Activated T-helper 17 cell treated with anti-CD3 and anti-CD28 coated beads, Interleukin-2, amount 50 U/mL, for 72 hours (primary cell): ENCODE measurements around the gene MEGF11. TPM values are rescaled to one million over a fixed set of nuclear protein-coding genes. Genes with fewer than 3 reads are reported as not detected.

Experiments used
- ATAC-seq: fragments of 150-1000 bp; cut with Tn5 transposase; replicated peaks from 2 replicates; pipeline ENCODE4 v1.10.0; 2021; ENCODE audit warnings: mild to moderate bottlenecking, moderate library complexity
- H3K27ac Mint-ChIP-seq: one replicate; pipeline ENCODE4 v1.8.0; 2022; ENCODE audit warnings: mixed read lengths
- H3K27me3 Mint-ChIP-seq: one replicate; pipeline ENCODE4 v1.8.0; 2022; ENCODE audit warnings: mixed read lengths
- H3K36me3 Mint-ChIP-seq: one replicate; pipeline ENCODE4 v1.8.0; 2022; ENCODE audit warnings: low read depth, mild to moderate bottlenecking, mixed read lengths
- H3K4me1 Mint-ChIP-seq: one replicate; pipeline ENCODE4 v1.8.0; 2022; ENCODE audit warnings: mixed read lengths
- H3K4me3 Mint-ChIP-seq: one replicate; pipeline ENCODE4 v1.8.0; 2022; ENCODE audit warnings: mild to moderate bottlenecking, mixed read lengths
- H3K9me3 Mint-ChIP-seq: one replicate; pipeline ENCODE4 v1.8.0; 2022; ENCODE audit warnings: mixed read lengths
- total RNA-seq, 2 donors: library from RNA; stranded (reverse); gene quantifications; one replicate each; pipeline ENCODE4 v1.2.3, GENCODE V29; 2022

MEGF11 gene
- total RNA-seq, 2 donors from 2014 or later: not detected

DNA sequence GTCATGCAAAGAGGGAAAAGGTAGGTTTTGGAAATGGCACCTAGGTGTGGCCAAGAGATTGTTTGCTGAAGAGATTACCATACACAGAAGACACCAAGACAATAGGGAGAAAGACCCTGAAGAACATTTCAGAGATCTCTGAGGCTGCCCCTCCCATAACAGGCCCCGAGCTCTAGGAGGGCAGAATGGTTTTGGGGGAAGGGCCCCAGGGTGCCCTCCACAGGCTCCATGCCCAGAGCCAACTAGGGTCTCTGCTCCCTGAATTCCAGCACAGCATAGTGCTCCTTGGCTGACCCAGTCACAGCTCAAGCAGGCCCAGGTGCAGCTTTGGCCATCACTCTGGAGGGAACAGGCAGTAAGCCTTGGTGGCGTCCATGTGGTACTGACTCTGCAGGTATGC is 220.4 kb downstream of the MEGF11 start:
- Mint-ChIP-seq H3K4me3 (no peak overlapping the region), H3K4me1 (no peaks in the 10 kb centered on the region), H3K36me3 (no peaks in the 10 kb centered on the region), H3K9me3 (peaks cover 12% of the 10 kb centered on the region), H3K27ac (no peak overlapping the region), H3K27me3 (peaks cover 38% of the 10 kb centered on the region)
- no peak for ATAC-seq

DNA sequence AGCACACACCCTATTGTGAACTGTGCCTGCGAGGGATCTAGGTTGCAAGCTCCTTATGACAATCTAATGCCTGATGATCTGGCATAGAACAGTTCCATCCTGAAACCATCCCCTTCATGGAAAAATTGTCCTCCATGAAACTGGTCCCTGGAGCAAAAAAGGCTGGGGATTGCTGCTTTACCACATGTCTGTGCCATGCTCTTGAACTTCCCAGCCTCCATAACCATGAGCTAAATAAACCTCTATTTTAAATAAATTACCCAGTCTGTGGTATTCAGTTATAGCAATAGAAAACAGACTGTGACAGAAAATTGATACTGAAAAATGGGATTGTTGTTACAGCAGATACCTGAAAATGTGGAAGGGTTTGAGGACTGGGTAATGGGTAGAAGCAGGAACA is 221.5 kb downstream of the MEGF11 start:
- H3K27ac Mint-ChIP-seq: no peak overlapping the region
- H3K27me3 Mint-ChIP-seq: peaks cover 40% of the 10 kb centered on the region
- H3K4me3 Mint-ChIP-seq: no peak overlapping the region
- no peaks in the 10 kb centered on the region for H3K4me1 Mint-ChIP-seq
- no peak for ATAC-seq
- H3K9me3 Mint-ChIP-seq: peaks cover 12% of the 10 kb centered on the region
- no peaks in the 10 kb centered on the region for H3K36me3 Mint-ChIP-seq

DNA sequence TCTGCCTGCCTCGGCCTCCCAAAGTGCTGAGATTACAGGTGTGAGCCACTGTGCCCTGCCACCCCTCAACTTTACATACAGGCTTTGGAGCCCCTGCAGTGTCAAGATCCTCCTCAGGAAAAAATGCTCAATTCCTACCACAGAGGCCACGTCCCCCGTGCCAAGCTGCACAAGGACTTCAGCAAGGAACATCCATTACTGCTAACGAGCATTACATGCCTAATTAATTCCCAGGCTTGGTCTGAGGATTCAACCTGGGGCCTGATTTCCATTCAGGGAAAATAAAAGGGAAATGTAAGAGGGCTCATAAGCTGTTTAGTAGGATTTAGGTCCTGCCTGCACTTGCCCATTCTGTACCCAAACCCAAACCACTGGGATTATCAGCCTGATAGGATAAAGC is 222.9 kb downstream of the MEGF11 start:
- Mint-ChIP-seq H3K36me3 (no peaks in the 10 kb centered on the region), H3K9me3 (peaks cover 12% of the 10 kb centered on the region), H3K4me3 (no peak overlapping the region), H3K27ac (no peak overlapping the region), H3K4me1 (no peaks in the 10 kb centered on the region), H3K27me3 (peaks cover 33% of the 10 kb centered on the region)
- no peak for ATAC-seq

DNA sequence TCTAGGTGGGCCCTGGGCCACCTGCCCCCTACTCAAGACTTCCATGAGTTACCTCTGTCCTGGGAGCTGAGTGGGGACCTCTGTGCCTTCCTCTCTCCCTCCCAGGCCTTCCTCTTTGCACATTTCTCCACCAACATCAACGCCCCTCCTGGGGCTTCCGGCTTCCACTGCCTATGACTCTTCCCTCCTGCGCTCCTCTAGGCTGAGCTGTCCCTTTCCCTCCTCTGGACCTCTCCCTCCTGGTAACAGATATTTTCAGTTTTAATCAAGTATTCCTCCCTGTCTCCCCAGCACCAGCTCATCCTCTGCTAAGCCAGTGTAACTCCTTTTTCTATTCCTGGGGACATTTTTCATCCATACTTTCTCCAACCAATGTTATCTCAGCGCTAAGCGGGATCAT is 223.9 kb downstream of the MEGF11 start:
- no peak overlapping the region for H3K27ac Mint-ChIP-seq
- H3K4me1 Mint-ChIP-seq: no peaks in the 10 kb centered on the region

DNA sequence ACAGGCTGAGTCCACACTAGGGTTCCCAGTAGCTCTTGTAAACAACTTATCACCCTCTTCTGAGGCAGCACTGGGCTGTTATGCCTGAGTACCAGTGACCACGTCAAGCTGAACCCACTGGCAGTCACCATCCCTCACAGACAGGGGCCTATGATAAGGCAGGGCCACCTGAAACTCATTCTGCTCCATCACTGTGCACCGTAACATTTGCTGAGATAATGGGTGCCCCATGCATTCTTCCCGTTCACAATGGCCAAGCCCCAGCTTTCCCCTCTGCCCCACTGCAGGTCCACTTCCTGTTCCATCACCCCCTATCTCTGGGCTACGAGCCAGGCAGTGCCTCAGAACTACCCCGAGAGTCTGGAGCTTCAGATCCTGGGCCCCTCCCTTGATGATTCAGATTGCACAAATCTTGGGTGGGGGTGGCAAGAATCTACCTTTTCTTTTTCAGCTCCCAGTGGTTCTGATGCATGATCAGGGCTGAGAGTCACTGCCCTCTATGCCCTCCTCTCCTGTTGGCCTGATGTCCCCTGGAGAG is 226.2 kb downstream of the MEGF11 start:
- H3K36me3 Mint-ChIP-seq: no peaks in the 10 kb centered on the region
- H3K4me3 Mint-ChIP-seq: no peak overlapping the region
- H3K27me3 Mint-ChIP-seq: peaks cover 30% of the 10 kb centered on the region
- no peaks in the 10 kb centered on the region for H3K4me1 Mint-ChIP-seq
- peaks cover 9% of the 10 kb centered on the region for H3K9me3 Mint-ChIP-seq
- no peak overlapping the region for H3K27ac Mint-ChIP-seq
- ATAC-seq: no peak

More for the DNA sequence above, 223.9 kb downstream of the MEGF11 start:
- peaks cover 33% of the 10 kb centered on the region for H3K27me3 Mint-ChIP-seq
- no peak overlapping the region for H3K4me3 Mint-ChIP-seq
- peaks cover 12% of the 10 kb centered on the region for H3K9me3 Mint-ChIP-seq
- ATAC-seq: no peak
- H3K36me3 Mint-ChIP-seq: no peaks in the 10 kb centered on the region

DNA sequence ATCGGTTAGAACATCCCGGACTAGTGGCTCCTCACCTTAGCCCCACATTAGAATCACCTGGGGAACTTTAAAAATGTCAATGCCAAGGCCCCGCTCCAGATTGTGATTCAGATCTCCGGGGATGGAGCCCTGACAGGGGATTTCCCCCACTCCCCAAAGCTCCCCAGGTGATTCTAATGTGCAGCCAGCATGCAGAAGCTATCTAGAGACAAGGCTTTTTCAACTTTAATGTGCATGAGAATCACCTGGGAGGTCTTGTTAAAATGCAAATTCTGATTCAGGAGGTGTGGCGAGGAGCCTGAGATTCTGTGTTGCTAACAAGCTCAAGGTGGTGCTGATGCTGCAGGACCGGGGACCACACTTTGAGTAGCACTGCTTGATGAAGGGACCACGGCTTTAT is 227.6 kb downstream of the MEGF11 start:
- Mint-ChIP-seq H3K36me3 (no peaks in the 10 kb centered on the region), H3K4me3 (no peak overlapping the region), H3K9me3 (no peaks in the 10 kb centered on the region), H3K27me3 (peaks cover 29% of the 10 kb centered on the region), H3K4me1 (no peaks in the 10 kb centered on the region), H3K27ac (no peak overlapping the region)
- ATAC-seq: no peak

DNA sequence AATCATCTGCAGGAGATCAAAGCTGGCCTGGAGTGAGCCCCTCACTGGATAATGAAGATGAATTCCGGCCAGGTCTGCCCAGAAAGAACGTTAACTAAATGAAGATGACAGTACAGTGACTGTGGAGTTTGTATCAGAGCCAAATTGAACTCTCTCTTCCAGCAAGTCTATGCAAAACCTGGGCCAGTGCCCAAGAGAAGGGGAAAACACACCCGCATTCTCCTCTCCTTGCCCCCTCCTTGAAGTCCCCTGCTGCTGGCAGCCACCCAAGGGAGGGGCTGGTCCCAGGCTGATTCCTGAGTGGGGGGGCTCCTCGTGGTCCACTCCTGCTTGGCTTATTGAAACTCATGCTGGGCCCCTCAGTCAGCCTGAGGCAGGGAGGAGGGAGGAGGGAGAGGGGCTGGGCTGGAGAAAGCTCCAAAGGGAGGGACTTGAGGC is 228.5 kb downstream of the MEGF11 start:
- peaks cover 28% of the 10 kb centered on the region for H3K27me3 Mint-ChIP-seq
- H3K36me3 Mint-ChIP-seq: no peaks in the 10 kb centered on the region
- H3K4me1 Mint-ChIP-seq: no peaks in the 10 kb centered on the region
- no peak overlapping the region for H3K4me3 Mint-ChIP-seq
- H3K9me3 Mint-ChIP-seq: no peaks in the 10 kb centered on the region
- no peak overlapping the region for H3K27ac Mint-ChIP-seq
- ATAC-seq: no peak

DNA sequence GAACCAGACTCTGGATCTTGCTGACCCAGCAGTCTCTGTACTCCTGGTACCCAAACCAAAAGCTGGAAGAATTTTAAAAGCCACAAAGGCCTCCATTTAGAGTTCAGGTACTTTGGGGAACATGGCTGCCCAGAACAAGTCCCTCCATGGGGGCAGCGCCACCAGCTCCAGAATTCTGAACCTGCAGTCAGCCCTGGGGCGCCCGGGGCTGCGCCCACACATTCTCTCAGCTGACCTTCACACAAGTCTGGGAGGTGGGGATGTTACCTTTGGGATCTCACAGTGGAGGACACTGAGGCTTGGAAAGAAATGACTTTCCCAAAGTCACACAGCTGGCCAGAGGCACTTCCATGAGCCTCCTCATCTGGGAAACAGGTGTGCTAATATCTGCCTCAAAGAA is 229.4 kb downstream of the MEGF11 start:
- H3K27ac Mint-ChIP-seq: no peak overlapping the region
- H3K4me3 Mint-ChIP-seq: no peak overlapping the region
- no peaks in the 10 kb centered on the region for H3K9me3 Mint-ChIP-seq

DNA sequence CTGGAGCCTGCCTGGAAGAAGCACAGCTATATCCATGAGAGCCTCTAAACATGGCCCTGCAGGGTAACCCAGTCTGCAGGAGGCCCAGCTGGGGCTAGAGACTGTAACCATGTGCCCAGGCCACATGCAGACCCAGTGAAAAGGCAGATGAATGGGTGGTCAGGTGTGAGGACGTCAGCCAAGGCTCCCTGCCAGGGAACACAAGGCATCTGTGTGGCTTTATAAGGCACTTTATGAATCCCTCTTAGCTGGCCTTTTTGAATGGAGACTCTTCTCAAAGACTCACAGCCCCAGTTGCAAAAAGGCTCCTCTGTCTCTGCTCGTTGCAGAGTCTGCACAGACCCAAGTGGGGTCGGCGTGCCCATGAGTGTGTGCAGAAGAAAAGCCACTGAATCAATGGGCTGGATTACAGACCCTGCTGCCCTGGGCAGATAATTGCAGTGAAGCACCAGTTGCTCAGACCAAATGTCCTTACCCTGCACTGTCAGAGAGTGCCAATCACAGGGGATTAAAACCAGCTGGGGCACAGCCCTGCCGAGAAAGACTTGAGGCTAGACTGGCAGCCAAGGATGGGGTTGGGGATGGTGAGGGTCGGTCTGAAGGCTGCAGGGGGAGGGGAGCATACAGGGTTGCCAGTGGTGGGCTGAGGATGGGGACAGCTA is 230.1 kb downstream of the MEGF11 start:
- Mint-ChIP-seq H3K27me3 (peaks cover 25% of the 10 kb centered on the region), H3K9me3 (no peaks in the 10 kb centered on the region), H3K4me3 (no peak overlapping the region), H3K27ac (no peak overlapping the region), H3K36me3 (no peaks in the 10 kb centered on the region), H3K4me1 (no peaks in the 10 kb centered on the region)
- ATAC-seq: no peak

More for the DNA sequence above, 229.4 kb downstream of the MEGF11 start:
- Mint-ChIP-seq H3K36me3 (no peaks in the 10 kb centered on the region), H3K27me3 (peaks cover 25% of the 10 kb centered on the region), H3K4me1 (no peaks in the 10 kb centered on the region)
- ATAC-seq: no peak

DNA sequence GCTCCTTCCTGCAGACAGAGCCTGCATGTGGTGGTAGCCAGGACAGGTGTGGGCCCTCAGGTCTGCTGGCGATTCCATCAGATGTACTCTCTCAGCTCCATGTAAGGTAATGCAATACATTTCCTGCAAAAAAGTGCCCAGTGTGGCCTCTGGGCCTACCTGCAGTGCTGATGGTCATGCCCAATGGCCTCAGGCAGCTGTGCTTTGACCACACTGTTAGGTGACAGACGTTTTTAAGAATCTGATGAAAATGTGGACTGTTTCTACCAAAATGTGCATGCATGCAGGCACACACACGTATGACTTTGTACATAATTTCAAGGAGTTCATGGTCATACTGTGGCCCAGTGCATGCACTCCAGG is 231.4 kb downstream of the MEGF11 start:
- ATAC-seq: no peak
- Mint-ChIP-seq H3K4me1 (no peaks in the 10 kb centered on the region), H3K36me3 (no peaks in the 10 kb centered on the region), H3K9me3 (no peaks in the 10 kb centered on the region), H3K27me3 (peaks cover 28% of the 10 kb centered on the region), H3K4me3 (no peak overlapping the region), H3K27ac (no peak overlapping the region)

DNA sequence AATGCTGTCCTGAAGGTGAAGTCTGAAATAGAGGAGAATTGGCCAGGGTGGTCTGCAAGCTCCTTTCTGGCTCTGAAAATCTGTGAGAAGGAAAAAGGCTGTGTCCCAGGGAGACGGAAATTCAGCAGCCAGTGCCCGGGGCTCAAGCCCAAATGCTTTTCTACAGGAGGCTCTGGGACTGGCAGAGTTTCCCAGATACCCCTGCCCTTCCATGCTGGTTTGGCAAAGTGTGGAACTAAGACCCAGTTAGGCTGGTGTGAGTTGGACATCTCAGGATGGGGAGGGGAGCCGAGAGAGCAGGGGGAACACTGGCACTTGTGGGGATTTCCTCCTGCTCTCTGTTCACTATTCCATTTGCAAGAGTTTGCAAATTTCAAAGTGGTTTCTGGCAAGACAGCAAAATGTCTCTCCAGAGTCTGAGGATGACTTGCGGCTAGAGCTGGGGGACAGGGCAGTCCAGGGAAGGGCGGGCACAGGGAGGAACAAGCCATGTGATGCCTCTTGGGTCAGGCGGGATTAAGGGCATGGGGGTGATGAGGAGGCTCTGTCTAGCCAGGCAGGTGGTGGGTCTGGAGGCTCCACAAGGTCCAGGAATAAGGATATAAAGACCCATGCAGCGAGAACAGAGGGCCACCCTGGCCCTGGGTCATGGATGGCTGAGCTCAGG is 231.9 kb downstream of the MEGF11 start:
- H3K27me3 Mint-ChIP-seq: peaks cover 25% of the 10 kb centered on the region
- no peak overlapping the region for H3K4me3 Mint-ChIP-seq
- H3K9me3 Mint-ChIP-seq: no peaks in the 10 kb centered on the region
- H3K27ac Mint-ChIP-seq: no peak overlapping the region
- no peaks in the 10 kb centered on the region for H3K4me1 Mint-ChIP-seq
- H3K36me3 Mint-ChIP-seq: no peaks in the 10 kb centered on the region
- ATAC-seq: no peak

DNA sequence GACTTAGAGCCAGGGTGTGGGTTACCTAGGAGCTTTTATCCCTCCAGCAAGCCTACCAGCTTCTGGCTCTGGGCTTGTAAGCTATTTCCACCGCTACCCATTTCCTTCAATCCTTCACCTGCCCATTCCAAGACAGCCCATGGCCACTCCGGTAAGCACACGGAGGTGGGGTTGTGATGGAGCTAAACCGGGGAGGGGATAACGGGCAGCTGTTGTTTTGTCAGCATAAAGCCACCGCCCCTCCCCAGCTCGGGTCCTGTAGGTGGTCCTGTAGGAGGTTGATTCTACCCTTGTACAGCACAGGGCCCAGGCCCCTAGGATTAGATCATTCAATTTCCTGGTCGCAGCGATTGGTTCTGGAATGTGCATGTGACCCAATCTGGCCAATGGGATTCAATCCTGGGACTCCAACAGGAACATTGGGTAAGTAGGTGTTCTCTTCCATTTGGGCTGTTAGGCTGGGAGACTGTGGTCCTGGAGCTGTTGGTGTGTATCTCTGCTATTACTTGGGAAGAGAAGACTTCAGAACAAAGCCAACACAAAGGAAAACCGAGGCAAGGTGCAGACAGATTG is 233.6 kb downstream of the MEGF11 start:
- Mint-ChIP-seq H3K36me3 (no peaks in the 10 kb centered on the region), H3K9me3 (no peaks in the 10 kb centered on the region), H3K27me3 (peaks cover 20% of the 10 kb centered on the region), H3K4me3 (no peak overlapping the region), H3K27ac (no peak overlapping the region), H3K4me1 (no peaks in the 10 kb centered on the region)
- no peak for ATAC-seq

DNA sequence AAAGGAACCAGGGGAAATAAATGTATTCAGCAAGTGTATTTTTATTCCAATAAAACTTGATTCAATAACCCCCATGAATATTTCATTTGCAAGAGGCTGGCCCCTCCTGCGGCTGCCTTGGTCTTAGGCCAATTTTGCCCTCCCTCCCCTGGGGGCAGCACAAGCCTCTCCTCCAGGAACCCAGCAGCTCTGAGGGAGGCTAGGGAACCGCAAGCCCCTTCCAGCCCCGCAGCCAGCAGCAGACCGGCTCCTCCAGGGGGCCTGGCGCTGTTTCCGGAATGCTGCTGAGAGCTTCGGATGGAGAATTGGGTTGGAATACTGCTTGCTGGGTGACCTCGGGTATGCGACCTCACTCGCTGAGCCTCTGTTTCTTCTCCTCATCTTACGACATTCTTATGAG is 234.2 kb downstream of the MEGF11 start:
- no peaks in the 10 kb centered on the region for H3K4me1 Mint-ChIP-seq
- no peaks in the 10 kb centered on the region for H3K9me3 Mint-ChIP-seq
- H3K36me3 Mint-ChIP-seq: no peaks in the 10 kb centered on the region
- H3K27me3 Mint-ChIP-seq: peaks cover 17% of the 10 kb centered on the region
- ATAC-seq: no peak
- no peak overlapping the region for H3K4me3 Mint-ChIP-seq
- H3K27ac Mint-ChIP-seq: no peak overlapping the region

DNA sequence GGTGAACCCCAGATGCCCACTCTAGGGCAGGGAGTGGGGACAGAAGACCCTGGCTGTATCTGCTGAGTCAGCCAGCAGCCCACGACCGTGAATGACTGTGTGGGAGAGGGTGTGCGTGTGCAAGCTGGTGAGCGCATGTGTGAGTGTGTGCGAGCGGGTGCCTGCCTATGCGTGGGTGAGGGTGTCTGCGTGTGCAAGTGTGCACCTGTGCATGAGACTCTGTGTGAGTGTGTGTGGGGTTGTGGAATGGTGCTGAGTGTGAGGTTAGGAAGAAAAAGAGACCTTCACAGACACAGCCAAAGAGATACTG is 235.1 kb downstream of the MEGF11 start:
- H3K27ac Mint-ChIP-seq: no peak overlapping the region
- peaks cover 20% of the 10 kb centered on the region for H3K27me3 Mint-ChIP-seq
- H3K4me1 Mint-ChIP-seq: no peaks in the 10 kb centered on the region
- no peaks in the 10 kb centered on the region for H3K9me3 Mint-ChIP-seq
- H3K4me3 Mint-ChIP-seq: no peak overlapping the region
- no peaks in the 10 kb centered on the region for H3K36me3 Mint-ChIP-seq
- no peak for ATAC-seq

DNA sequence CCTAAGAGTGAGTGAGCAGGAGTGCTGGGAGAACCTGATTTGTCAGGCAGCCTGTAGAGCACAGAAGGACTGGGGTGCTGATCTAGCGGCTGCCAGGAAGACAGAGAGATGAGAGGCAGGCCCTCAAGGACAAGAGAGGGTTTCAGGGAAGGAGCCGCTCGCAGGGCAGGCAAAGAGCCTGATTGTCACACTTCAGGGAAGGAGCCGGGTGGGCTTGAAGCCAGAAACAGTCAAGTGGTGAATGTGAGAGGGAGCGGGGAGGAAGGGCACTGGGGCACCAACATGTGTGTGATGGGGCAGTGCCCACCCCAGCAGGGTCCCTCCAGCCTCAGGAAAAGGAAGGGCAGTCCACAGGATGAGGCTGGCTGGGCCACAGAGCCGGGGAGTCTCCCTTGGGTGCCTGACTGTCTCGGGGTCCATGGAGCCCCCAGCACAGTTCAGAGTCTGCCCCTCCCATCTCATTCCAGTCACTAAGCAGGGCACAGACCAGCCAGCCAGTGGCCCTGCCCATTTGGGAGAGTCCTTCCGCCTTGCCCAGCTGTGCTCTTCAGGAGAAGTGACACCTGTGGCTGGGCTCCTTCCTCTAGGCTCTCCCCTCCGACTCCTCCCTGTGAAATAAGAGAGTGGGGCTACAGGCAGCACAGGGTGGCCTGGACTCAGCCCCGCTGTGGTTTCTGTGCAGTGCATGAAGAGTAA is 235.6 kb downstream of the MEGF11 start:
- Mint-ChIP-seq H3K27me3 (peaks cover 20% of the 10 kb centered on the region), H3K36me3 (no peaks in the 10 kb centered on the region), H3K4me3 (no peak overlapping the region), H3K4me1 (no peaks in the 10 kb centered on the region), H3K27ac (no peak overlapping the region), H3K9me3 (no peaks in the 10 kb centered on the region)
- no peak for ATAC-seq
